Measurements from ENCODE around the gene SLC40A1. TPM values are rescaled to one million over a fixed set of nuclear protein-coding genes. Genes with fewer than 3 reads are reported as not detected.

SLC40A1 gene
- total RNA-seq, 2 experiments from 2014 or later = not detected

DNA sequence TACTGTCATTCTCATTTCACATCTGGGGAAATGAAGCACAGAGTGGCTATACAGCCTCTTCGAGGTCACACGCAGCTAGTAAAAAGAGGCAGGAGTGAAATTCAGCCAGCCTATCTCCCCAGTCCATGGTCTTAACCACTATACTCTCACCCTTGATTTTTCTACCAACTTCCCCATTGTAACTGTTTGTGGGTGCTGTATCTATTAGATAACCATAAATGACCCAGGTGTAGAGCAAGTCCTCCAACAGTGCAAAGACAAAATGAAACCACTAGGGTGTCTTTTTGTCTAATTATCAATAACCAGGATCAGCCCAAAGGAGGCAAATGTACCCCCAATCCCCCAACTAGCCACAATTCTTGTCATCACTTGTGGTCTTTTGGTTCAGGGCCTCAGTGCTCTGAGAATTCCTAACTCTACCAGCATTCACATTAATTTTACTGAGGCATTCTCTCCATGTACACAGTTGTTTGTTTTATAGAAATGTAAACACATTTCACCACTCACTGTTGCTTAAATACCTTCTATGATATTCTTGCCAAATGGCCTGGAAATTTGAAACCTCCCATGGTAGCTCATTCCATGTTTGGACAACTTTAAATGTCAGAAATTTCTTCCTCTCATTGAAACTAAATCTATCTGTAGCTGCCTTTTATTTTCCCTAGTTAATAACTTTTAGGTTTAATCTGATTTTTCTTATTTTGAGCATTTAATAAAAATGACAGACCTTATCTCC is 58.7 kb downstream of the SLC40A1 start:
- H3K79me2 ChIP-seq (ENCODE audit: insufficient read depth, low read depth, low read length) = no peaks in the 10 kb centered on the region
- H3K27ac ChIP-seq (ENCODE audit: low read depth, low read length, poor library complexity, severe bottlenecking) = no peak overlapping the region
- POLR2A ChIA-PET = interaction anchor here (0.7 kb wide), 2 partner anchors 67 to 96 kb away, joined by 3 read pairs; no protein-coding TSS in a partner anchor
- CTCF ChIA-PET (ENCODE audit: unreplicated experiment) = no interaction called here
- intact Hi-C loops (cut with micrococcal nuclease; ENCODE audit: unreplicated experiment) = no loop called here
- H3K9me2 ChIP-seq (ENCODE audit: insufficient read depth, low read length) = peaks cover 3% of the 10 kb centered on the region; the same call in 1 of the 2 replicates
- no peaks in the 10 kb centered on the region for H3K4me1 ChIP-seq (ENCODE audit: insufficient read depth, low read length, poor library complexity, severe bottlenecking)
- H4K20me1 ChIP-seq (ENCODE audit: insufficient read depth, low read length) = no peaks in the 10 kb centered on the region
- no peaks in the 10 kb centered on the region for H3K36me3 ChIP-seq (ENCODE audit: insufficient read depth, low read length)
- no peaks in the 10 kb centered on the region for H3K9me3 ChIP-seq (ENCODE audit: low read length)
- no peak overlapping the region for H2AFZ ChIP-seq (ENCODE audit: low read length)
- no peak overlapping the region for H3K4me3 ChIP-seq (ENCODE audit: low read depth, low read length, poor library complexity, severe bottlenecking)
- no peak overlapping the region for H3K4me2 ChIP-seq (ENCODE audit: low read length)
- no TSS peak for BruUV-seq (replicated peaks)
- DNase-seq (ENCODE audit: low spot score) = no peak
- TF ChIP-seq EZH2phosphoT487 (IDR thresholded peaks at IDR 0.05; ENCODE audit: borderline replicate concordance, low read depth, low read length) = no peak
- TF ChIP-seq, protein P1, sequence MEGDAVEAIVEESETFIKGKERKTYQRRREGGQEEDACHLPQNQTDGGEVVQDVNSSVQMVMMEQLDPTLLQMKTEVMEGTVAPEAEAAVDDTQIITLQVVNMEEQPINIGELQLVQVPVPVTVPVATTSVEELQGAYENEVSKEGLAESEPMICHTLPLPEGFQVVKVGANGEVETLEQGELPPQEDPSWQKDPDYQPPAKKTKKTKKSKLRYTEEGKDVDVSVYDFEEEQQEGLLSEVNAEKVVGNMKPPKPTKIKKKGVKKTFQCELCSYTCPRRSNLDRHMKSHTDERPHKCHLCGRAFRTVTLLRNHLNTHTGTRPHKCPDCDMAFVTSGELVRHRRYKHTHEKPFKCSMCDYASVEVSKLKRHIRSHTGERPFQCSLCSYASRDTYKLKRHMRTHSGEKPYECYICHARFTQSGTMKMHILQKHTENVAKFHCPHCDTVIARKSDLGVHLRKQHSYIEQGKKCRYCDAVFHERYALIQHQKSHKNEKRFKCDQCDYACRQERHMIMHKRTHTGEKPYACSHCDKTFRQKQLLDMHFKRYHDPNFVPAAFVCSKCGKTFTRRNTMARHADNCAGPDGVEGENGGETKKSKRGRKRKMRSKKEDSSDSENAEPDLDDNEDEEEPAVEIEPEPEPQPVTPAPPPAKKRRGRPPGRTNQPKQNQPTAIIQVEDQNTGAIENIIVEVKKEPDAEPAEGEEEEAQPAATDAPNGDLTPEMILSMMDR (conservative IDR thresholded peaks at IDR 0.05; ENCODE audit: low read length) = no peak

DNA sequence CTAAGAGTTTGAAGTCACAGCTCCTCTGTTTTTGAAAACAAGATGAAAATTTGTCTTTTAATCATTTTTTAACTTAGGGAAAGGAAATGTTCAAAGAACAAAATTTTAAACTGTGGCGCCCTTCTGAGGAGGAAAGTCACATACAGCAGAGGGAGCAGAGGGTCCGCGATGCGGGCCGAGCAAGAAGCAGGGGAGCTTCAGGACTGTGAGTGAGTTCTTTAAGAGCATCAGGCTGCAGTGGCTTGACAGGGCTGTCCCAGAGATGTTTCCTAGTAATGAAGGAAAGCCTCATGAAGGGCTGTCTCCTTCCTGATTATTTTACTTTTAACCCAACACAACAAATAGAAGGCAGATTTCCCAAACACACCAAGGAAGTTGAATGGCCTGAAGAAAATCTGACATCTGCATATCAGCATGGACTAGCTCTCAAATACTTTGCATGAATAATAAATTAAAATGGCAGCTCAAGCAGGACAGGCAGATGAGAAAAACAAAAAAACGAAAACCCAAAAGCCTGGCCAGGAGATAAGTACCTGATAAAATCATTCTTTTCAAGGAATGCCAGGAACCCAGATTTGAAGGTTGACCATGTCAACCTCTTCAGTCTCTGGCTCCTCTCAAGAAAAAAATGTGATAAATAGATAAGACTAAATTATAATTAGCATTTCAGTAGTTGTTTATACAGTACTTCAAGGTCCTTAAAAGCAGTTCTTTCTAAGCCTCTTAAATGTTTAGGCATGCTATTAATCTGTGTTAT is 60.8 kb downstream of the SLC40A1 start:
- Histone ChIP-seq H3K4me1 (ENCODE audit: insufficient read depth, low read length, poor library complexity, severe bottlenecking) (no peaks in the 10 kb centered on the region), H3K4me2 (ENCODE audit: low read length) (no peak overlapping the region), H3K4me3 (ENCODE audit: low read depth, low read length, poor library complexity, severe bottlenecking) (no peak overlapping the region), H3K36me3 (ENCODE audit: insufficient read depth, low read length) (no peaks in the 10 kb centered on the region), H3K9me3 (ENCODE audit: low read length) (no peaks in the 10 kb centered on the region), H2AFZ (ENCODE audit: low read length) (no peak overlapping the region), H3K27ac (ENCODE audit: low read depth, low read length, poor library complexity, severe bottlenecking) (no peak overlapping the region), H3K9me2 (ENCODE audit: insufficient read depth, low read length) (no peaks in the 10 kb centered on the region; the same call in 1 of the 2 replicates), H3K79me2 (ENCODE audit: insufficient read depth, low read depth, low read length) (no peaks in the 10 kb centered on the region), H4K20me1 (ENCODE audit: insufficient read depth, low read length) (no peaks in the 10 kb centered on the region)
- POLR2A ChIA-PET = no interaction called here
- no TSS peak for BruUV-seq (replicated peaks)
- no peak for DNase-seq (ENCODE audit: low spot score)
- CTCF ChIA-PET (ENCODE audit: unreplicated experiment) = no interaction called here
- intact Hi-C loops (cut with micrococcal nuclease; ENCODE audit: unreplicated experiment) = no loop called here
- TF ChIP-seq, protein P1 (conservative IDR thresholded peaks at IDR 0.05; ENCODE audit: low read length) = no peak
- no peak for TF ChIP-seq EZH2phosphoT487 (IDR thresholded peaks at IDR 0.05; ENCODE audit: borderline replicate concordance, low read depth, low read length)
